BE2C (cell line): ENCODE results near the gene CASP2.
"Not testable (repeated sequence)": the region's sequence is repeated elsewhere in the genome, so short reads cannot be mapped to it uniquely, and the experiment has no call there.

Source experiments
- DNase-seq: peaks from one replicate; pipeline ENCODE4 v3.0.0-alpha.2; 2020
- H3K27me3 ChIP-seq: fragments of 250-450 bp; sonication (Bioruptor Pico); 2 replicates; pipeline ENCODE4 v1.5.1; 2020; ENCODE audit warnings: mild to moderate bottlenecking
- H3K36me3 ChIP-seq: fragments of 250-450 bp; sonication (Bioruptor Pico); 2 replicates; pipeline ENCODE4 v1.5.1; 2020; ENCODE audit warnings: mild to moderate bottlenecking
- H3K4me1 ChIP-seq: fragments of 250-450 bp; sonication (Bioruptor Pico); 2 replicates; pipeline ENCODE4 v1.5.1; 2020
- H3K4me3 ChIP-seq: 2 replicates; pipeline ENCODE4 v1.5.1; 2011; ENCODE audit warnings: low read depth, low read length
- H3K9me3 ChIP-seq: fragments of 250-450 bp; sonication (Bioruptor Pico); 2 replicates; pipeline ENCODE4 v1.5.1; 2020
- TF ChIP-seq, protein P1 (sequence below): IDR thresholded peaks from 2 replicates; pipeline ENCODE4 v1.5.1; 2012; ENCODE audit warnings: mild to moderate bottlenecking, low read depth, low read length

CASP2 gene

GRCh38 chr7:143258831-143259230 lies 29.3 kb upstream of the CASP2 start:
- H3K9me3 ChIP-seq: no peaks in the 10 kb centered on the region
- no peak overlapping the region for H3K4me3 ChIP-seq
- DNase-seq: no peak
- TF ChIP-seq, protein P1, sequence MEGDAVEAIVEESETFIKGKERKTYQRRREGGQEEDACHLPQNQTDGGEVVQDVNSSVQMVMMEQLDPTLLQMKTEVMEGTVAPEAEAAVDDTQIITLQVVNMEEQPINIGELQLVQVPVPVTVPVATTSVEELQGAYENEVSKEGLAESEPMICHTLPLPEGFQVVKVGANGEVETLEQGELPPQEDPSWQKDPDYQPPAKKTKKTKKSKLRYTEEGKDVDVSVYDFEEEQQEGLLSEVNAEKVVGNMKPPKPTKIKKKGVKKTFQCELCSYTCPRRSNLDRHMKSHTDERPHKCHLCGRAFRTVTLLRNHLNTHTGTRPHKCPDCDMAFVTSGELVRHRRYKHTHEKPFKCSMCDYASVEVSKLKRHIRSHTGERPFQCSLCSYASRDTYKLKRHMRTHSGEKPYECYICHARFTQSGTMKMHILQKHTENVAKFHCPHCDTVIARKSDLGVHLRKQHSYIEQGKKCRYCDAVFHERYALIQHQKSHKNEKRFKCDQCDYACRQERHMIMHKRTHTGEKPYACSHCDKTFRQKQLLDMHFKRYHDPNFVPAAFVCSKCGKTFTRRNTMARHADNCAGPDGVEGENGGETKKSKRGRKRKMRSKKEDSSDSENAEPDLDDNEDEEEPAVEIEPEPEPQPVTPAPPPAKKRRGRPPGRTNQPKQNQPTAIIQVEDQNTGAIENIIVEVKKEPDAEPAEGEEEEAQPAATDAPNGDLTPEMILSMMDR: no peak
- H3K4me1 ChIP-seq: no peaks in the 10 kb centered on the region
- H3K36me3 ChIP-seq: no peaks in the 10 kb centered on the region
- H3K27me3 ChIP-seq: no peaks in the 10 kb centered on the region

DNA sequence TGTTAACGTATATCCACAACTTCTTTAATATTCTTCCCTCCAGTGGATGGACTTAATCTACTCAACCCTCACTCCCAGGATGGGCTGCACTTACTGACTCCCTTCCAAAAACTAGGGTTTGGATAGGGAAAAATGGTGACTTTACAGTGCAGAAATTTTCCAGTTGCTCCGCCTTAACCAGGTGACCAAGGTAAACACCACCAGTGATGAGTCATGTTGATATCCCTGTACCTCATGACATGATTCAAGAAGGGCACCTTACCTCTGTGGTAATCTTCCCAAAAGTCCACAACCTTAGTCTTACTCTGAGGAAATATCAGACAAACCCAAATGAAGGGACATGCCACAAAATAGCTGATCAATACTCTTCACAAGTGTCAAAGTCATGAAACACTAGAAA lies 28.4 kb upstream of the CASP2 start:
- H3K27me3 ChIP-seq: no peaks in the 10 kb centered on the region
- no peaks in the 10 kb centered on the region for H3K9me3 ChIP-seq
- H3K4me1 ChIP-seq: no peaks in the 10 kb centered on the region
- TF ChIP-seq, protein P1: no peak
- H3K4me3 ChIP-seq: no peak overlapping the region
- DNase-seq: no peak
- no peaks in the 10 kb centered on the region for H3K36me3 ChIP-seq

DNA sequence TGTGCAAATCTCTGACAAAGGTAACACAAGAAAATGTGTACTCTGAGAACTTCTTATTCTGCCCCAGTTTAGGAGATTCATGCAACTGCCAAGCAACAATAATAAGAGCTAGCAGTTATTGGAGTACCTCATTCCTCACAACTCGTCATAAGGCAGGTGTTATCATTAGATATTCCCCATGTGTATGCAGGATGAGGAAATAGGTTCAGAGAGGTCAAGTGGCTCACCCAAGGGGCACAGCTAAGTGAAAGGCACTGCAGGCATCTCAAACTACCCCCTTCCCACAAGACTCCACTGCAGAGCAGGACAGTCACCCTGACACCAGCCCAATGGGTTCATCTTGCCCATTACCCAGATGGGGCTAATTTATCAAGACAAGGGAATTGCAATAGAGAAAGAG lies 26.2 kb upstream of the CASP2 start:
- no peaks in the 10 kb centered on the region for H3K4me1 ChIP-seq
- H3K9me3 ChIP-seq: no peaks in the 10 kb centered on the region
- no peak for DNase-seq
- H3K4me3 ChIP-seq: no peak overlapping the region
- no peaks in the 10 kb centered on the region for H3K27me3 ChIP-seq
- TF ChIP-seq, protein P1: no peak
- no peaks in the 10 kb centered on the region for H3K36me3 ChIP-seq

DNA sequence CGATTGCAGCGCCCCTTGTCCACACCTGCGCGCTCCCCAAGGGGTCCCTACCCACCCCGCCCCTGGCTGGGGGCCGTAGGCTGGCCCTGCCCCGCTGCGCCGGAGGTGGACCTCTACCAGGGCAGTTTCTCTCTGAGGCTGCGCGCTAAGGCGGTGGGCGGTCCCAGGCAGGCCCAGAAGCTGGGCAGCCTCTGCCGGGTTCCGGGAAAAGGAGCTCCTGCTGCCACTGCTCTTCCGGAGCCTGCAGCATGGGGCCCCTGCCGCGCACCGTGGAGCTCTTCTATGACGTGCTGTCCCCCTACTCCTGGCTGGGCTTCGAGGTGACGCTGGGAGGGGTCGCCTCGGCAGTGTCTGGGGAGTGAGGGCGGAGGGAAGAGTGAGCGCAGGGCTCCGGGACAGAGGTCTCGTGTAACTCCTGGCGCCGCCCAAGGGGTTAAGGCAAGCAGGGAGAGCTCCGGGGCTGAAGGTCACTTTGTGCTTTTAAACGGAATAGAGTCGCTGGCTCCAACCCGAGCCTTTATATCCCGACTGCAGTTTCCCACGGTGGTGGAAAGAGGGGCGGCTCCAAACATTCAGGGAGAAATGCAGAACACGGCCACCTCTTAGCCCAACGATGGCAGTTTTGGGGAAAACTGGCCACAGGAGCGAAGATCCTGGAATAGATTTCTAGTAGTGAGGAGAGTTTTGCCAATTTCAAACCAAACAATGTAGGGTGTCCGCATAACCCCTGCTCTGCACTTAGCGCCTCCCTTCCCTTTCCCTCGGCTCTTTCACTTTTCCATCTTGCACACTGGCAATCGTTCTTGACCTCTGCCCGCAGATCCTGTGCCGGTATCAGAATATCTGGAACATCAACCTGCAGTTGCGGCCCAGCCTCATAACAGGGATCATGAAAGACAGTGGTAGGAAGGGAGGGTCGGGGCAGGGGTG lies 24.6 kb upstream of the CASP2 start, which contains the start of gene GSTK1:
TSS of gene GSTK1 (plus strand) at position 176 of the 930 bp plus-strand sequence. CDS start at position 249, 73 bp downstream.
- H3K36me3 ChIP-seq: no peaks in the 10 kb centered on the region; the same call in 1 of the 2 replicates
- TF ChIP-seq, protein P1: no peak
- H3K4me1 ChIP-seq: no peaks in the 10 kb centered on the region
- H3K27me3 ChIP-seq: no peaks in the 10 kb centered on the region
- no peaks in the 10 kb centered on the region for H3K9me3 ChIP-seq
- peak within 1 kb of the TSS; percentile 85 for H3K4me3 ChIP-seq
- peak; percentile 77 for DNase-seq

- not testable (repeated sequence) for H3K36me3 ChIP-seq, H3K4me1 ChIP-seq
Measured at GRCh38 chr7:143264196-143264568, 24.0 kb upstream of the CASP2 start.

DNA sequence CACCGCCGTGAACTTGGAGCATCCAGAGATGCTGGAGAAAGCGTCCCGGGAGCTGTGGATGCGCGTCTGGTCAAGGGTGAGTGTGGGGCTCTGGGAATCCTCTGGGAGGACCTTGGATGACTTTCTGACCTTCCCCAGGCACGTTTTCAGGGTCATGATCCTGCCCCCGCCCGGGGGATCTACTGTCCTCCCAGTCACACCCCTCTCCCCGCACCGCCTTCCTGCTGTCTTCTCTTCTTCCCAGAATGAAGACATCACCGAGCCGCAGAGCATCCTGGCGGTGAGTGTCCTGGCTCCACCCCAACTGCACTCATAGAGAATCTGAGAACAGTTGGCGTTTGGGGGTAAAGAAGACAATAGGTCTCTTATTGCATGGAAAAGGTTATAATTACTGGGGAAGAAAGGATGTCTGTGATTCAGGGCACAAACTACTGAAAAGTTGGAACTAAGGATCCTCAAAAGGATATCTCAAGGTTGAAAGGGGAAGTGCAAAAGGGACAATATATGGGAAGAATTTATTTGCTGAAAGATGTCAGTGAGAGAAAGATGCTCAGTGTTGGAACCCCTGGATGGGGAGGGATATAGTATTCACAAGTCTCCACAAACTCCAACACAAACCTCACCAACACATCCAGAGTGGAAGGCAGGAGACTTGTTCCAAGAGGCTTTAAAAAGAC lies 23.0 kb upstream of the CASP2 start:
- no peaks in the 10 kb centered on the region for H3K27me3 ChIP-seq
- no peaks in the 10 kb centered on the region; the same call in 1 of the 2 replicates for H3K36me3 ChIP-seq
- TF ChIP-seq, protein P1: no peak
- no peak for DNase-seq
- no peaks in the 10 kb centered on the region for H3K4me1 ChIP-seq
- H3K4me3 ChIP-seq: no peak overlapping the region
- no peaks in the 10 kb centered on the region for H3K9me3 ChIP-seq

More at GRCh38 chr7:143264196-143264568, 24.0 kb upstream of the CASP2 start:
- H3K4me3 ChIP-seq: peak overlapping the region; percentile 85
- not testable (repeated sequence) for H3K27me3 ChIP-seq, DNase-seq, H3K9me3 ChIP-seq
